DMS153 treated with DMSO at 0.1 percent for 48 hours (cell line): ENCODE measurements around the gene SLC25A13.
"Not testable (repeated sequence)": the region's sequence is repeated elsewhere in the genome, so short reads cannot be mapped to it uniquely, and the experiment has no call there.

Experiments
- DNase-seq: peaks from one replicate; lab custom pipeline; 2025; ENCODE audit not compliant: unreplicated experiment; lab: John Stamatoyannopoulos, UW

The SLC25A13 gene

GRCh38 chr7:96300986-96301385 is 20.9 kb downstream of the SLC25A13 start:
- no peak for DNase-seq

GRCh38 chr7:96300502-96300901 is 21.4 kb downstream of the SLC25A13 start:
- no peak for DNase-seq

GRCh38 chr7:96299496-96299895 is 22.4 kb downstream of the SLC25A13 start:
- DNase-seq = no peak

- DNase-seq = no peak
Measured at GRCh38 chr7:96297876-96298275, 24.0 kb downstream of the SLC25A13 start.

GRCh38 chr7:96297446-96297845 is 24.5 kb downstream of the SLC25A13 start:
- not testable (repeated sequence) for DNase-seq

GRCh38 chr7:96293911-96294310 is 28.0 kb downstream of the SLC25A13 start:
- not testable (repeated sequence) for DNase-seq

GRCh38 chr7:96287559-96287958 is 34.3 kb downstream of the SLC25A13 start:
- DNase-seq = no peak

GRCh38 chr7:96287132-96287531 is 34.8 kb downstream of the SLC25A13 start:
- DNase-seq = no peak

GRCh38 chr7:96285579-96285978 is 36.3 kb downstream of the SLC25A13 start:
- DNase-seq = no peak

- no peak for DNase-seq
Measured at GRCh38 chr7:96284835-96285234, 37.1 kb downstream of the SLC25A13 start.

GRCh38 chr7:96284240-96284639 is 37.7 kb downstream of the SLC25A13 start:
- DNase-seq = no peak

- no peak for DNase-seq
Measured at GRCh38 chr7:96282835-96283234, 39.1 kb downstream of the SLC25A13 start.

- DNase-seq = no peak
Measured at GRCh38 chr7:96277921-96278320, 44.0 kb downstream of the SLC25A13 start.

GRCh38 chr7:96276019-96276418 is 45.9 kb downstream of the SLC25A13 start:
- DNase-seq = no peak

GRCh38 chr7:96273716-96274115 is 48.2 kb downstream of the SLC25A13 start:
- no peak for DNase-seq

- DNase-seq = no peak
Measured at GRCh38 chr7:96269246-96269994, 52.5 kb downstream of the SLC25A13 start.

GRCh38 chr7:96266580-96266979 is 55.3 kb downstream of the SLC25A13 start:
- no peak for DNase-seq

- DNase-seq = no peak
Measured at GRCh38 chr7:96266015-96266414, 55.9 kb downstream of the SLC25A13 start.

GRCh38 chr7:96253964-96254363 is 67.9 kb downstream of the SLC25A13 start:
- DNase-seq = no peak

- DNase-seq = no peak
Measured at GRCh38 chr7:96253441-96253840, 68.5 kb downstream of the SLC25A13 start.

GRCh38 chr7:96250776-96251361 is 71.0 kb downstream of the SLC25A13 start:
- no peak for DNase-seq

- no peak for DNase-seq
Measured at GRCh38 chr7:96248405-96248804, 73.5 kb downstream of the SLC25A13 start.

GRCh38 chr7:96246919-96247318 is 75.0 kb downstream of the SLC25A13 start:
- DNase-seq = no peak
